Measurements from ENCODE around the gene CRIP1.

The CRIP1 gene

GRCh38 chr14:105503935-105504692 is 17.4 kb downstream of the CRIP1 start:
- WGBS, 2 experiments (ENCODE audit: insufficient coverage in 2 of 2), result 83 to 90% methylated on average over 17 to 19 of the region's 29 CpGs
- Histone ChIP-seq H3K9me3 (ENCODE audit: control insufficient read depth, low read length) (no peaks in the 10 kb centered on the region), H3K4me1 (ENCODE audit: control insufficient read depth, insufficient read depth, low read length, poor library complexity, severe bottlenecking) (peaks cover 5% of the 10 kb centered on the region), H3K4me3 (ENCODE audit: extremely low read depth, insufficient read depth, low read length, poor library complexity, severe bottlenecking) (no peak overlapping the region), H3K27ac (ENCODE audit: low read depth, low read length, severe bottlenecking) (no peak overlapping the region), H3K36me3 (ENCODE audit: control insufficient read depth, insufficient read depth, low read length) (no peaks in the 10 kb centered on the region)

GRCh38 chr14:105505101-105505500 is 18.4 kb downstream of the CRIP1 start:
- H3K27ac ChIP-seq (ENCODE audit: low read depth, low read length, severe bottlenecking), result no peak overlapping the region
- H3K4me1 ChIP-seq (ENCODE audit: control insufficient read depth, insufficient read depth, low read length, poor library complexity, severe bottlenecking), result peaks cover 5% of the 10 kb centered on the region
- 90 to 95% methylated on average over 12 to 16 of the region's 16 CpGs for WGBS, 2 experiments (ENCODE audit: insufficient coverage in 2 of 2)
- no peak overlapping the region for H3K4me3 ChIP-seq (ENCODE audit: extremely low read depth, insufficient read depth, low read length, poor library complexity, severe bottlenecking)
- H3K36me3 ChIP-seq (ENCODE audit: control insufficient read depth, insufficient read depth, low read length), result no peaks in the 10 kb centered on the region
- H3K9me3 ChIP-seq (ENCODE audit: control insufficient read depth, low read length), result no peaks in the 10 kb centered on the region

GRCh38 chr14:105507247-105507646 is 20.6 kb downstream of the CRIP1 start:
- H3K4me3 ChIP-seq (ENCODE audit: extremely low read depth, insufficient read depth, low read length, poor library complexity, severe bottlenecking), result no peak overlapping the region
- H3K4me1 ChIP-seq (ENCODE audit: control insufficient read depth, insufficient read depth, low read length, poor library complexity, severe bottlenecking), result no peaks in the 10 kb centered on the region
- WGBS, 2 experiments (ENCODE audit: insufficient coverage in 2 of 2), result 81 to 87% methylated on average over 13 to 17 of the region's 17 CpGs
- H3K9me3 ChIP-seq (ENCODE audit: control insufficient read depth, low read length), result no peaks in the 10 kb centered on the region
- no peaks in the 10 kb centered on the region for H3K36me3 ChIP-seq (ENCODE audit: control insufficient read depth, insufficient read depth, low read length)
- H3K27ac ChIP-seq (ENCODE audit: low read depth, low read length, severe bottlenecking), result no peak overlapping the region

GRCh38 chr14:105508069-105508468 is 21.4 kb downstream of the CRIP1 start:
- H3K4me3 ChIP-seq (ENCODE audit: extremely low read depth, insufficient read depth, low read length, poor library complexity, severe bottlenecking), result no peak overlapping the region
- H3K27ac ChIP-seq (ENCODE audit: low read depth, low read length, severe bottlenecking), result no peak overlapping the region
- H3K36me3 ChIP-seq (ENCODE audit: control insufficient read depth, insufficient read depth, low read length), result no peaks in the 10 kb centered on the region
- WGBS, 2 experiments (ENCODE audit: insufficient coverage in 2 of 2), result 86 to 88% methylated on average over 11 to 15 of the region's 16 CpGs
- no peaks in the 10 kb centered on the region for H3K4me1 ChIP-seq (ENCODE audit: control insufficient read depth, insufficient read depth, low read length, poor library complexity, severe bottlenecking)
- H3K9me3 ChIP-seq (ENCODE audit: control insufficient read depth, low read length), result no peaks in the 10 kb centered on the region

- H3K4me3 ChIP-seq (ENCODE audit: extremely low read depth, insufficient read depth, low read length, poor library complexity, severe bottlenecking), result no peak overlapping the region
- H3K27ac ChIP-seq (ENCODE audit: low read depth, low read length, severe bottlenecking), result no peak overlapping the region
- no peaks in the 10 kb centered on the region for H3K4me1 ChIP-seq (ENCODE audit: control insufficient read depth, insufficient read depth, low read length, poor library complexity, severe bottlenecking)
- no peaks in the 10 kb centered on the region for H3K9me3 ChIP-seq (ENCODE audit: control insufficient read depth, low read length)
- H3K36me3 ChIP-seq (ENCODE audit: control insufficient read depth, insufficient read depth, low read length), result no peaks in the 10 kb centered on the region
- WGBS, 2 experiments (ENCODE audit: insufficient coverage in 2 of 2), result 91 to 92% methylated on average over 10 to 12 of the region's 12 CpGs
These were observed 21.9 kb downstream of the CRIP1 start for GRCh38 chr14:105508601-105509000.

GRCh38 chr14:105517096-105517495 is 30.4 kb downstream of the CRIP1 start:
- WGBS, 2 experiments (ENCODE audit: insufficient coverage in 2 of 2), result 61 to 65% methylated on average over 5 of the region's 5 CpGs
- H3K4me1 ChIP-seq (ENCODE audit: control insufficient read depth, insufficient read depth, low read length, poor library complexity, severe bottlenecking), result no peaks in the 10 kb centered on the region
- H3K36me3 ChIP-seq (ENCODE audit: control insufficient read depth, insufficient read depth, low read length), result no peaks in the 10 kb centered on the region
- no peak overlapping the region for H3K27ac ChIP-seq (ENCODE audit: low read depth, low read length, severe bottlenecking)
- H3K4me3 ChIP-seq (ENCODE audit: extremely low read depth, insufficient read depth, low read length, poor library complexity, severe bottlenecking), result no peak overlapping the region
- peaks cover 8% of the 10 kb centered on the region for H3K9me3 ChIP-seq (ENCODE audit: control insufficient read depth, low read length)

GRCh38 chr14:105519946-105520698 is 33.4 kb downstream of the CRIP1 start:
- Histone ChIP-seq H3K9me3 (ENCODE audit: control insufficient read depth, low read length) (peaks cover 8% of the 10 kb centered on the region), H3K4me3 (ENCODE audit: extremely low read depth, insufficient read depth, low read length, poor library complexity, severe bottlenecking) (no peak overlapping the region), H3K36me3 (ENCODE audit: control insufficient read depth, insufficient read depth, low read length) (no peaks in the 10 kb centered on the region), H3K4me1 (ENCODE audit: control insufficient read depth, insufficient read depth, low read length, poor library complexity, severe bottlenecking) (no peaks in the 10 kb centered on the region), H3K27ac (ENCODE audit: low read depth, low read length, severe bottlenecking) (no peak overlapping the region)
- WGBS, 2 experiments (ENCODE audit: insufficient coverage in 2 of 2), result 67 to 70% methylated on average over 10 to 14 of the region's 14 CpGs

GRCh38 chr14:105525326-105525725 is 38.6 kb downstream of the CRIP1 start:
- H3K4me3 ChIP-seq (ENCODE audit: extremely low read depth, insufficient read depth, low read length, poor library complexity, severe bottlenecking), result no peak overlapping the region
- 83 to 86% methylated on average over 6 of the region's 9 CpGs for WGBS, 2 experiments (ENCODE audit: insufficient coverage in 2 of 2)
- no peak overlapping the region for H3K27ac ChIP-seq (ENCODE audit: low read depth, low read length, severe bottlenecking)
- peaks cover 5% of the 10 kb centered on the region for H3K4me1 ChIP-seq (ENCODE audit: control insufficient read depth, insufficient read depth, low read length, poor library complexity, severe bottlenecking)
- no peaks in the 10 kb centered on the region for H3K9me3 ChIP-seq (ENCODE audit: control insufficient read depth, low read length)
- no peaks in the 10 kb centered on the region for H3K36me3 ChIP-seq (ENCODE audit: control insufficient read depth, insufficient read depth, low read length)

- Histone ChIP-seq H3K27ac (ENCODE audit: low read depth, low read length, severe bottlenecking) (no peak within 1 kb of the TSS), H3K36me3 (ENCODE audit: control insufficient read depth, insufficient read depth, low read length) (no peaks in the 10 kb centered on the region), H3K4me1 (ENCODE audit: control insufficient read depth, insufficient read depth, low read length, poor library complexity, severe bottlenecking) (peaks cover 5% of the 10 kb centered on the region), H3K9me3 (ENCODE audit: control insufficient read depth, low read length) (no peaks in the 10 kb centered on the region), H3K4me3 (ENCODE audit: extremely low read depth, insufficient read depth, low read length, poor library complexity, severe bottlenecking) (peak within 1 kb of the TSS; percentile 50)
- WGBS, 2 experiments (ENCODE audit: insufficient coverage in 2 of 2), result 6 to 9% methylated on average over 43 to 64 of the region's 88 CpGs
These were observed 39.4 kb downstream of the CRIP1 start, which contains the start of gene TMEM121 for GRCh38 chr14:105525861-105526775. TSS of gene TMEM121 (plus strand) at chr14:105526583. CDS start at chr14:105528835, 2,252 bp downstream.

- H3K9me3 ChIP-seq (ENCODE audit: control insufficient read depth, low read length), result no peaks in the 10 kb centered on the region
- H3K4me1 ChIP-seq (ENCODE audit: control insufficient read depth, insufficient read depth, low read length, poor library complexity, severe bottlenecking), result peaks cover 5% of the 10 kb centered on the region
- H3K27ac ChIP-seq (ENCODE audit: low read depth, low read length, severe bottlenecking), result no peak overlapping the region
- 31 to 34% methylated on average over 24 to 29 of the region's 48 CpGs for WGBS, 2 experiments (ENCODE audit: insufficient coverage in 2 of 2)
- no peaks in the 10 kb centered on the region for H3K36me3 ChIP-seq (ENCODE audit: control insufficient read depth, insufficient read depth, low read length)
- peak overlapping the region; percentile 50 for H3K4me3 ChIP-seq (ENCODE audit: extremely low read depth, insufficient read depth, low read length, poor library complexity, severe bottlenecking)
These were observed 40.2 kb downstream of the CRIP1 start for GRCh38 chr14:105526776-105527380.

Measured in mesodermal cell (in vitro differentiated cells).